Colon (tissue), 2 donors: ENCODE results near the gene GTPBP6.
"Not testable (repeated sequence)": the region's sequence is repeated elsewhere in the genome, so short reads cannot be mapped to it uniquely, and the experiment has no call there.

Experiments used
- FAIRE-seq: peaks from 2 replicates; lab custom pipeline; 2012; peaks lifted over from hg19 to GRCh38; lab: Jason Lieb, UNC
- donor health status: control.
- donor health status: control.

The GTPBP6 gene

GRCh38 chrX:352181-352580, 33.6 kb upstream of the GTPBP6 start:
- FAIRE-seq: no peak

DNA sequence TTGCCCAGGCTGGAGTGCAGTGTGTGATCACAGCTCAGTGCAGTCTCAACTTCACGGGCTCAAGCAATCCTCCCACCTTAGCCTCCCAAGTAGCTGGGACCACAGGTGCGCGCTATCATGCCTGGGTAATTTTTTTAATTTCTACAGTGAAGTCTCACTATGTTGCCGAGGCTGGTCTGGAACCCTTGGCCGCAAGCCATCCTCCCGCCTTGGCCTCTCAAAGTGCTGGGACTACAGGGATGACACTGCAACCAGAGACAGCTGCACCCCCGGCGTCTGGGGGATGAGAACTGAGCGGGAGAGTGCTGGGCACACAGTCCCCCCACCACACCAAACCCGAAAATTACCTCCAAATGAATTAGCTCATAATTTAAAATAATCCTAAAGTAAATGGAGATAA, 33.1 kb upstream of the GTPBP6 start:
- FAIRE-seq: no peak

DNA sequence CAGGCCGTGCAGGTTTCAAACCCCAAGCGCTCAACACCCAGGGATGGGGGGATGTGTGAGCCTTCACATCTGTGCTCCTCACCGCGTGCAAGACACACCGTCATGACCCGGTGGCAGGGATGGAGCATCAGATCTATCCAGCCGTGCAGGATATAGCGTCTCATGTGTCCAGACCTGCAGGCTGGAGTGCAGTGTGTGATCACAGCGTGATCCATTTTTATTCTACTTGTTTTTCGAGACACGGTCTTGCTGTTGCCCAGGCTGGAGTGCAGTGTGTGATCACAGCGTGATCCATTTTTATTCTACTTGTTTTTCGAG, 32.7 kb upstream of the GTPBP6 start:
- not testable (repeated sequence) for FAIRE-seq

DNA sequence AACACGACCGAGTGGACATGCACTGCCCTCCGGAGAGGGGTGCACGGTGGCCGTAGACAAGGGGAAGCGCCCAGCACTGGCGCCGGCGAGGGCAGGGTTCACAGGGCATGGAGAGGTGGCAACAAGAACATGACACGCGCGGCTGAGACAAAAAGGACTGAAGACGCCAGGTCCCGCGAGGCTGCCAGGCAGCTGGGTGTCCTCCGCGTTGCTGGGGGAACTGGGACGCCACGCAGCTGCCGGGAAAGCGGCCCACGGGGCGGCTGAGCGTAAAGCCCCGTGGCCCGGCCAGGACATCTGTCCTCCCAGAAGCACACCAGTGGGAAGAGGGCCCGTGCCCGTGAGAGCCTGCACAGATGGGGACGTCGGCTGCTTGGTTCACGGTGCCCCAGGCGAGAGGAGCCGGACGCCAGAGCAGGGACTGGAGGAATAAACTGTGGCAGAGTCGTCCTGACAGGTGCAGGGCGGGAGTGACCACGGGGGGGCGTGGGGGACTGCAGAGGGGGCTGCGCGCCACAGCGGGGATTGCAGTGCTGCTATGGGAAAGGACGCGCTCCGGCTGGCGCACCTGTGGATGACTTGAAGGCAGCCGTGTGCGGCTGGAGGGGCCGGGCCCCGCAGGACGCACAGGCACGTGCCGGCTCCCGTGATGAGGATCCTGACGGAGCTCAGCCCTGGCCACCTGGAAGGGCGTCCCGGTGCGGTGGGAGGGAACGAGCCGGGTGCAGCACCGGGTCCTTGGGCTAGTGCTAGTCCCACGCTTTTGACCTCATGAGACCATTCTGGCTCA, 32.1 kb upstream of the GTPBP6 start:
- FAIRE-seq: no peak

DNA sequence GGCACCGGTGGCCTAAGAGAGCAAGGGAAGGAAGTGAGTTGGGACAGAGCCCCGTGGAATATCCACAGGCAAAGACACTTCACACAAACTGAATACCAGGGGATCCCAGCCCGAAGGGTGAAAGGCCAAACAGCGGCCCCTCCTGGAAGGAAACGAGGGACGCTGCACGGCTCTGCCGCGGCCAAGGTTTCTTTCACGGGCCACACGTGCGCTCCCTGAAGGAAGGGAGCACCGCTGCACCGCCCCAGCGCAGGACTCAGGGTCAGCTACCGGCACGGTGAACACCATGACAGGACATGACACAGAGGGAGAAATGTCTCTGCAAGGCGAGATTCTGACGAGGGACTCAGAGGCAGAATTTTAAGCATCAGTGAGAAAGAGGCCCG, 31.5 kb upstream of the GTPBP6 start:
- FAIRE-seq: no peak

GRCh38 chrX:349702-350101, 31.1 kb upstream of the GTPBP6 start:
- FAIRE-seq: no peak

DNA sequence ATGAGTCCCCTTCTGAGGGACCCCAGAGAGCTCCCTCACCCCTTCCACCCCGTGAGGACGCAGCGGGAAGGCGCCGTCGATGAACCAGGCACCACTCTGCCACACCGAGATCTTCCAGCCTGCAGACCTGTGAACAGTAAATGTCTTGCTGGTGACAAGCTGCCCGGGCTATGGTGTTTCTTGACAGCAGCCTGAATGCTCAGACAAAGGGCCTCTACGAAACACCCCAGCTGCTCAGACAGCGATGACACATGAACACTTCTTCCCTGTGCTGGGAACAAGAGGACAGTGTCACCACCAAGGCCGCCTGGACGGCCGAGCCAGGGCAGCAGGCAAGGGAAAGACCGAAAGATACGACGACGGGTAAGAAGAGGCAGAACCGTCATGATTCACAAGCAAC, 30.6 kb upstream of the GTPBP6 start:
- no peak for FAIRE-seq

DNA sequence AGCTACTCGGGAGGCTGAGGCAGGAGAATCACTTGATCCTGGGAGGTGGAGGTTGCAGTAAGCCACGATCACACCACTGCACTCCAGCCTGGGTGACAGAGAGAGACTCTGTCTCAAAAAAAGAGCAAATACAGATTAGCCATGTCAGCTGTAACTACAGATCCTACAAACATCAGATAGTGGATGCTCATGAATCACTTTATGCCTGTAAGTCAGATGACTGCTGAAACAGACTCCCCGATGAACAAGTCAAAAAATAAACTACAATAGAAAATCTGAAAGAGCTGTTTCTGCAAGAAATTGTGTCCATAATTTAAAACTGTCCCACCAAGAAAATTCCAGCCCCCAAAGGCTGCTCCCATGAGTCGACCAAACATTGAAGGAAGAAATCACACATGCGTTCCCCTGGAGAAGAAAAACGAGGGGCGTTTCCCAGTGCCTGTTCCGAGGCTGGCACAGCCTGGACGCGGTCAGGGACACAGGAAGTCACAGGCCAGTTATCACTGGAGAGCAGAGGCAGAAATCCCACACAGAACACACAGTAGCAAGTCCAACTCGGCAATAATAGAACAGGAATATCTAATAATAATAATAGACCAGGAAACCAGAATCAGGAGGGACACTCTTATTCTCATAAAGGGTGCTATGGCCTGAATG, 30.0 kb upstream of the GTPBP6 start:
- FAIRE-seq: no peak

GRCh38 chrX:347351-348117, 28.9 kb upstream of the GTPBP6 start:
- FAIRE-seq: no peak

GRCh38 chrX:346034-346813, 27.6 kb upstream of the GTPBP6 start:
- no peak for FAIRE-seq

- no peak for FAIRE-seq
These were observed 26.7 kb upstream of the GTPBP6 start for GRCh38 chrX:345020-345925.

- FAIRE-seq: no peak
These were observed 25.8 kb upstream of the GTPBP6 start for GRCh38 chrX:344371-344901.

DNA sequence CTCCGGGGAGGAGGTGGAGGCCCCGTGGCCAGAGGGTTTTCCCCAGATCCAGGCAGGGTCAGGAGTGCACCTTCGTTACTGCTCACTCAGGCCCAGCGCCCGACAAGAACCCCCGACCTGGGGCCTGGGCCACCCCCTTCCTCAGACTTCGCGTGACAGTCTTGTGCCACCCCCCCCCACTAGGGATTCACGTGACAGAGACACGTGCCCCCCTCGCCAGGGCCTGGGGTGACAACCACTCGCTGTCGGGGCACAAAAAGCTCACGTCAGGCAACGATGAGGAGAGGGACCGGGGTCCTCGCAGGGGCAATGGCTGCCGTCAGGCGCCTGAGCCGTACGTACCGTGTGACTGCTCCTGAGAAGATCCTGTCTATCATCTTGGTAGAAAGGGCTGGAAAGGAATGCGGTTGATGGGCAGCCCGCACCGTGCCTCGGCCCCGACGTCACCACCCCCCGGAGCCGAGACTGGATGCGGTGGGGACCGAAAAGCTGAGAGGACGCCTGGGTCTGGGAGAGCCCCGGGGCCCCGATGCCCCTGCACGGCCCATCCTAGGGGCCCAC, 23.0 kb upstream of the GTPBP6 start:
- FAIRE-seq: no peak

GRCh38 chrX:340641-341423, 22.2 kb upstream of the GTPBP6 start:
- no peak for FAIRE-seq

DNA sequence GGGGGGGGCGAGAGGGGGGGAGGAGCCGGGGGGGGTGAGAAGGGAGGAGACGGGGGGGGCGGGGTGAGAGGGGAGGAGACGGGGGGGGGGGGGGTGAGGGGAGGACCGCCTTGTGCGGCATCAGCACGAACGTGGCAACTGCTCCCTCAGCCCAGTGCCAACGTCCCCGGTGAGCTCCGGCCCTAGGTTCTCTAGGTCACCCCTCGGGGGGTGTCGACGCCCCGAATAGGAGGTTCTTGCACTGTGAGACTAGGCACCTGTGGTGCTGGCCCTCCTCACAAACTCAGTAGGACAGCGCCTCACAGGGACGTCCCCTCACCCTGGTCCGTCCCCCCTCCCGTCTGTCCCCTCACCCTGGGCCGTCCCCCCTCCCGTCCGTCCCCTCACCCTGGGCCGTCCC, 21.5 kb upstream of the GTPBP6 start:
- no peak for FAIRE-seq

DNA sequence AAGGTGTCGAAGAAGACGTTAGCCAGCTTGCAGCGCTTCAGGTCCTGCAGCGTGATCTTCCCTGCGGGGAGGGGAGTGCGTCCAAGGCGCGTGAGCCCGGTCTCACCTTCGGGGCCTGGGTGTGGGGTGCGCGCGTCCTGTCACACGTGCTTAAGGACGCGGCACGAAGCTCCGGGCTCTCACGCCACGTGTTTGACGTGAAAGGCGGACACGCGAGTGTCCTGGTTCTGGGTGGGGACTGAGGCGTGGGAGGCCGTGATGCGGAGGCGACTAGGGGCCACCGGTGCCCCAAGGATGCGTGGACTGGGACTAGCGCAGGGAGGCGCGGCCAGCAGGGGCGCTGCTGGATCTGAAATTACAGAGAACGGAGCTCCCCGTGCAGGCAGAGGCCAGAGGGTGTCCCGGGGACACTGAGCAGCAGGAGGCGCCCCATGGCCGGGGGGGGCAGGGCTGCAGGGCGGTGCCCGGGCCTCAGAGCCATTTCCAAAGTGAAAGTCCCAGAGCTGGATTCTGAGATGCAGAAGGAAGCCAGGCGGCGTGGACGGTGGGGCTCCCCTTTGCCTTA, 20.3 kb upstream of the GTPBP6 start:
- FAIRE-seq: no peak

GRCh38 chrX:338281-338835, 19.8 kb upstream of the GTPBP6 start:
- FAIRE-seq: no peak

DNA sequence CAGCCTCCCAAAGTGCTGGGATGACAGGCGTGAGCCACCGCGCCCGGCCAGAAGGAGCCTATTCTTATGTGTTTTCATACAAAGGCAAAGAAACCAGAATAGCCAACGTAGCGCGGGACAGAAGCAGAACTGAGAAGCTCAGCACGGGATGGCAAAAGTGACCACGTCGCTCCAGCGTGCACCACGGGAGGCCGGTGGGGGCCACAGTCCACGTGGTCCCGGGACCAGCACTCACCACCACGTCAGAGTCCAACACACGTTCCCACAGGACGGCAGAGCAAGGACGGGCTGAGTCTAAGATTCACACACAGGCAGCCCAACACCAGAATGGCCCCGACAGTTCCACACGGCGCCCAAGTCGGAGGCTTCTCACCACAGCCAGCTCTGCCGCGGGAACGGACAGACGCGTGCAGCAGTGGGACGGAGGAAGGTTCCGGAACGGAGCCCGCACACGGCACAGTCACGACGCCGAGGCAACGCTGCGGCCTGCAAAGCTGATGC, 18.8 kb upstream of the GTPBP6 start:
- FAIRE-seq: no peak

- FAIRE-seq: no peak
These were observed 17.6 kb upstream of the GTPBP6 start for GRCh38 chrX:336227-336626.
